Cortex of kidney (tissue), 1 donor: ENCODE data around the gene SIRPB1.
"Not testable (repeated sequence)": the region's sequence is repeated elsewhere in the genome, so short reads cannot be mapped to it uniquely, and the experiment has no call there.

Source experiments
- DNase-seq: peaks from one replicate; lab custom pipeline; 2025; lab: John Stamatoyannopoulos, UW

The SIRPB1 gene

GRCh38 chr20:1588533-1589460 lies 31.0 kb downstream of the SIRPB1 start:
- no peak for DNase-seq

DNA sequence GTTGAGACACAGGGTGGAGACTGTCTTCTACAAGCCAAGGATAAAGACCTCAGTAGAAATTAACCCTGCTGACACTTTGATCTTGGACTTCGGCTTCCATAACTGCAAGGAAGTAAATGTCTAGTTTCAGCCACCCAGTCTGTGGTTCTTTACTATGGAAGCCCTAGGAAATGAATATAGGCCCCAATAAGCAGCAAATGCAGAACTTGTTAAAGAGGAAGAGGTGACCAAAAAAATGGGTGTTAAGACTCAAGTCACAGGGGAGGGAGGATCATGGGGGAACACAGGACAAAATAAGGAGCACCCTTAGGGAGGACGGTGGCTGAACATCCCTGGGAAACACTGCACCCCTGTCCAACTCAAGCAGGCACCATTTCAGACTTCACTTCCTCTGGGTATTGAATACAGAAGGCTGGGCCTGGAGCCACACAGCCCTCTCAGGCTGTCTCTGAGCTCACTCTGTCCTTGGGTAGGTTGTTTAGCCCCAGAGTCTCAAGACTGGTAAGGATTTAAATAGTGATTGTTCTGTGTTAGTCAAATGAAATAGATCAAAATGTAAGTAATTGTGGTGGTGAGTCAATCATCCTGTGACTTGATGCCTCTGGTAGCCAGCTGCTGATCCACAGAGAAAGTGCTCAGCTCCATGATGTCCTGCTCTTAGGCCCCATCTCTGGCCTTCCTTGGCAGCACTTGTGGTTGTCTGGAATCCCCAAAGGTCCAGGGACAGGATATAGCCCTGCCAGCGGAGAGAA lies 31.9 kb downstream of the SIRPB1 start:
- DNase-seq = no peak

DNA sequence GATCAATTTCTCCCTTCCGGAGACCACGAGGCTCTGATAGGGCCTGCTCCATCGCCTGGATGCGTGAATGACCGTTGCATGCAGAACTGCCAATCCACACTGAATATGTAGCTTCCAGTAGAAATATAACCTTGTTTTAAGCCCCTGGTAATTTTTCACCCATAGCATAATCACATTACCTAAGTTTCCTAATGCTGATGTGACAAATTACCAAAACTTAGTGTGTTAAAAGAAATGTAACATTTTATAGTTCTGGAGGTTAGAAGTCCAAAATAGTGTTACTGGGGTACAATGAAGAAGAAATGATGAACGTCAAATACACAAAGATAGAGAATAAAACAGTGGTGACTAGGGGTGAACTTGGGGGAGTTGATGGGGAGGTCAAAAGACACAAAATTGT lies 40.3 kb downstream of the SIRPB1 start:
- DNase-seq = no peak

DNA sequence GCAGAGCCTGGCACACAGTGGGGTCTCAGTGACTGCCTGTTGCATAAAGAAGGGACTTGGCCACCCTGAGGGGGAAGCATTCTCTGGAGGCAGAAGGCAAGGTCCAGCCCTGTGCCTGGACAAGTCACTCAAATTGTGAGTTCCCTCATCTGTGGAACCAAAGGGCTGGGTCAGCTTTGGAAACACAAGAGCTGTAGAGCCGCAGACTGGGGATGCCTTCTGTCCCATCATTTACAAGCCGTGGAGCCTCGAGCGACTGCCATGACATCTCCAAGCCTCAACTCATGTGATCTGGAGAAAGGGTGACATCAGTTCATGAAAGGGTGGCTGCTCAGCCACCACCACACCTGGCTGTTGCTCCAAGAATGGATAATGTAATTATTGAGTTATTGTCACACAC lies 41.9 kb downstream of the SIRPB1 start:
- DNase-seq = no peak

GRCh38 chr20:1577313-1577712 lies 42.5 kb downstream of the SIRPB1 start:
- not testable (repeated sequence) for DNase-seq

GRCh38 chr20:1576641-1577040 lies 43.2 kb downstream of the SIRPB1 start:
- DNase-seq = no peak

DNA sequence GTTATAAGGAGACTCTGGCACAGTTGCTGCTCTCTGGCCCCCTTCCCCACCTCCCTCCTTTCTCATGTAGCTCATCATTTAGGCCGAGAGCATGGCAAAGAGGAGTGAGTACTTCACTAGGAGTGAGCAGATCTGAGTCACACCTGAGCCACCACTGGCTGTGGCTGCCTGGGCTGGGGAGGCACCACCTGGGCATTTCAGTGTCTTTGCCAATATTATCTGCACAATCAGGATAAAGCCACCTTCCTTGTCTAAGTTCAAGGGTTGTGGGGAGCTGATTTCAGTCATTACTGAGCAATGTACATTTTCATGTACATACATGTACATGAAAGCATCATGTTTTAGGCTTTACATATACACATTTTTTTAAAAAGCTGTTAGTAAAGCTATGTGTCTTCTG lies 43.8 kb downstream of the SIRPB1 start:
- DNase-seq = not testable (repeated sequence)

- not testable (repeated sequence) for DNase-seq
Observed at GRCh38 chr20:1571583-1571982, 48.2 kb downstream of the SIRPB1 start.
